NCI-H1048 (cell line): ENCODE data around the gene SRGAP2B.
"Not testable (repeated sequence)": the region's sequence is repeated elsewhere in the genome, so short reads cannot be mapped to it uniquely, and the experiment has no call there.

Experiments used
- DNase-seq: peaks from one replicate; lab custom pipeline; 2025; lab: John Stamatoyannopoulos, UW

The SRGAP2B gene

DNA sequence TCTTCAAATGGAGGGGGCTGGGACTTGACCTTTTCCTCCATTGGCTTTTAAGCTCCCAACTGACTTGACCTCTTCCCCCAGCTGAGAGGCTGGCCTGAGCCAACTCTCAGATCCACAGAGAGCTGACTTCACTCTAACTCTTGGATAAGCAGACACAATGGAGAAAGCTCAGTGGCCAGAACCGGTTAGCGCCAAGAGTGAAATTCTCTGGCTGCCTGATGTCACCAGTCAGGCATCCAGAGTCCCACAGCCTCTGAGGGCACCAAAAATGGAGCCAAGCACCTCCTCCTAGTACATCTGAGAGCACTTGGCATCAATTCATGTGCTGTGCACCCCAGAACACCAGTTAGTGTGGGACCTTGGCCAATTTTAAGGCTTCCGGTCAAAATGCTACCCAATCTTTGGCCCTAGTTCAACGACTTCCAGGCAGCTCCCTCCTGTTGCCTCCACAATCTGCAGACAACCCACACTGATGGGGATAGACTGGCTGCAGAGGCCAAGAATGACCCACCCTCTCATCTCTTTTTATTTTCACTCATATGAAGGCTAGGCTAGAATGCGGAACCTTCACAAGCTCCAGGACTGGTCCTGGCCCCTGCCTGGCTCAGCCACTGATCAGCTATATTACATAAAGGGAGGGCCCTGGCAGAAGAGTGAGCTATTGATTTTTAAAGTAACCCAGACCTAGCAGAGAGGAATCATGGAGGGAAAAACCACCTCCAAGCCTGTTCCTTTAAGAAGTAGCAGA lies 200.5 kb downstream of the SRGAP2B start:
- DNase-seq, result not testable (repeated sequence)

DNA sequence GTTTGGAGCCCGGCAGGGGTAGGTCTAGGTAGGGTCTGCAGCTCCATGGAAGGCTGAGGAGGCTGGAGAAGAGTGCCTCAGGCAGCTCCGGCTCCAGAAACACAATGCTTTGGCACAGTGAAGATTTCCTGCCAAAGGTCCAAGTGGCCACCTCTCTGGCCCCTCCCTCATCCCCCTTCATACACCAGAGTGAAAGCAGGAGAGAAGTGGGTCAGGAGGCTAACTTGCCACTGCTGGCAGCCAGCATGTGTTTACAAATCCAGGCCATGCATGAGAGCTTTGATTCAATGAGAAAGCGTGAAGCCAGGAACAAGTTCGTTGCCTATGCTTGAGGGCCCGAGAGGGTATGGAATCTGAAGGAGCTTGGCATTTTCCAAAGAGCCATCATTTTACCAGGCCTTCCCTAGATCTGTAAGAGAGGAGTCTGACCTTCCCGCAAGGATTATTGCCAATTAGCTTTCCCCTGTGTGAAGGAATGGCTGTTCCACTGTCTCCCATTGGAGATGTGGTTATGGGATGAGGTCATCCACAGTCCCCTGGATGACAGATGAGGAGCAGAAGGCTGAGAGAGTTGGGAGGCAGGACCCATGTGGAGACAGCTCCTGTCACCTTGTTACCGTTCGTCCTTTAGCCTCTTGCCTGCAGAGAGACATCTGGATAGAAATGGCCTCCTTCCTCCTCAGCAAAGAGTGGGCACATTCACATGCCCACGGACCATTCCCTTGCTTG lies 201.3 kb downstream of the SRGAP2B start:
- DNase-seq, result not testable (repeated sequence)

DNA sequence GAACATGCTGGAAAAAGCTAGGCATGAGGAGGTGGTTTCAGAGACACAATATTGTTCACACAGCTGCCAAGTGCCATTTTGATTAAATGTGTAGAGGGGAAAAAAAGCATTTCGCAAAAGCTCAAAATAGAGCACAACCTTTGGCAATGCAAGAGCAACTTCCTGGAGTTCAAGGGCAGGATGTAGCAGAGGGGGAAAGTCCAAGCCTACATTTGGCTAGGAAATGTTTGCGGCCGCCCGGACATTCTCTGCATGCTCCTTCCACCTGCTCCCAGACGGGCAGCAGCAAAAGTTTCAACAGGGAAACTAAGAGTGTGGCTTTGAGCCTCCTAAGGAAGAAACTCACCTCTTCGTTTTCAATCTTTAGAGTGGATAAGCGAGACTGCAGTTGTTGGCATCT lies 202.1 kb downstream of the SRGAP2B start:
- not testable (repeated sequence) for DNase-seq

DNA sequence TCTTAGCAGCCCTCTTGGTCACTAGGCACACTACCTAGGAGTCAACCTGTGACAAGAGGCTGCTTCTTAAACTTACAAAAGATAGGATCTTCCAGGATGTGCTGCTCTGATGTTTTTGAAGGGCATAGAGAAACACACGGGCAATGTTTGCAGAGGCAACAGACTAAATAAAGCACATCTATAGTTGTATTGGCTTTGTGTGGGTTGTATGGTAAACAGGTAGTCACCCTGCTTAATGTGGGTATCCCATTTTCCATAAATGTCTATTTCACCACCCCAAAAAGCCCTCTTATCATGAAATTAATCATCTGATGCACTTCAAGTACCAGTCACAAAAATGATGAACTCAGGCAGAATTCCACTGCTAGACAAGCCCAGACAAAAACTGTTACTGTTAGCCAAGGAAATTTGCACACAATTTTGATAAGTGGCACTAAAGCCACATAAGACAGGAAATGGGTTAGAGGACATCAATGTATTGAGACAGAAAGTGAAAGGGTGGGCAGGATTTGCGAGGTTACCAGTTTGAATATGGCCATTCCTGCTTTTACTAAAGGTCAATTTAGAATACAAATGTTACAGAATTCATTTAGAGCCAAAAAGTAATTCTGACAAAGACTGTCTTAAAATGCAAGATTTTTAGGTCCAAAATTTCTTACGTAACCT lies 205.5 kb downstream of the SRGAP2B start:
- not testable (repeated sequence) for DNase-seq

DNA sequence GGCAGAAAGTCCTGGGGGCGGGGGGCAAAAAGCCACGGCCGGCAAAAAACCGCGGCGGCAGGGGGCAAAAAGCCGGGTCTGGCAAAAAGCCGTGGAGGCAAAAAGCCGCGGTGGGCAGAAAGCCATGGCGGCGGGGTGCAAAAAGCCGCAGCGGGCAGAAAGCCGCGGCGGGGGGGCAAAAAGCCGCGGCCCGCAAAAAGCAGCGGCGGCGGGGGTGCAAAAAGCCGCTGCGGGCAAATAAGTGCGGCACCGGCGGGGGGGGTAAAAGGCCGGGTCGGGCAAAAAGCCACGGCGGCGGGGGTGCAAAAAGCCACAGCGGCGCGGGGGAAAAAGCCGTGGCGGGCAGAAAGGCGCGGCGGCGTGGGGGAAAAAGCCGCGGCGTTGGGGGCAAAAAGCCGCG lies 212.1 kb downstream of the SRGAP2B start:
- not testable (repeated sequence) for DNase-seq

DNA sequence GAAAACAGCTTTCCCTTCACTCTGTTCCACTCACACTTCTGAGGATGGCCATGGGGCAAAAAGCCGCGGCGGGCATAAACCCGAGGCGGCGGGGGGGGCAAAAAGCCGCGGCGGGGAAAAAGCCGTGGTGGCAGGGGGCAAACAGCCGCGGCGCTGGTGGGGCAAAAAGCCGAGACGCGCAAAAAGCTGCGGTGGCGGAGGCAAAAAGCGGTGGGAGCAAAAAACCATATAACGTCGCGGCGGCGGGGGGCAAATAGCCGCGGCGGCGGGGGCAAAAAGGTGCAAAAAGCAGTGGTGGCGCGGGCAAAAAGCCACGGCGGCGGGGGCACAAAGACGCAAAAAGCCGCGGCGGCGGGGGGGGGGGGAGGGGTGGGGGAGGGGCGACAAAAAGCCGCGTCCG lies 212.8 kb downstream of the SRGAP2B start:
- not testable (repeated sequence) for DNase-seq

DNA sequence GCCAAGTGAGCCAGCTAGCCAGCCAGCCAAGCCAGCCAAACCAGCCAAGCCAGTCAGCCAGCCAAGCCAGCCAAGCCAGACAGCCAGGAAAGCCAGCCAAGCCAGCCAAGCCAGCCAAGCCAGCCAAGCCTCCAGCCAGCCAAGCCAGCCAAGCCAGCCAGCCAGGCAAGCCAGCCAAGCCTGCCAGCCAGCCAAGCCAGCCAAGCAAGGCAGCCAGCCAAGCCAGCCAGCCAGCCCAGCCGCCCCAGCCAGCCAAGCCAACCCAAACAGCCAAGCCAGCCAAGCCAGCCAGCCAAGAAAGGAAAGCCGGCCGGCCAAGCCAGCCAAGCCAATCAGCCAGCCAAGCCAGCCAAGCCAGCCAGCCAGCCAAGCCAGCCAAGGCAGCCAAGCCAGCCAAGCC lies 236.5 kb downstream of the SRGAP2B start:
- not testable (repeated sequence) for DNase-seq
